Activated gamma-delta T cell treated with Interleukin-2 at 50 U/mL for 16 hours (primary cell): ENCODE data around the gene PDLIM3.

Experiments
- DNase-seq: peaks from one replicate; pipeline ENCODE4 v3.0.0-alpha.2; 2020

The PDLIM3 gene

GRCh38 chr4:185468999-185469398 is 66.3 kb downstream of the PDLIM3 start:
- DNase-seq: no peak

GRCh38 chr4:185467991-185468390 is 67.3 kb downstream of the PDLIM3 start:
- no peak for DNase-seq

- DNase-seq: no peak
Observed at GRCh38 chr4:185467101-185467500, 68.2 kb downstream of the PDLIM3 start.

- DNase-seq: no peak
Observed at GRCh38 chr4:185465707-185466106, 69.6 kb downstream of the PDLIM3 start.

GRCh38 chr4:185464887-185465286 is 70.4 kb downstream of the PDLIM3 start:
- no peak for DNase-seq

- no peak for DNase-seq
Observed at GRCh38 chr4:185464183-185464582, 71.1 kb downstream of the PDLIM3 start.

- DNase-seq: no peak
Observed at GRCh38 chr4:185463541-185463940, 71.8 kb downstream of the PDLIM3 start.

GRCh38 chr4:185461565-185461964 is 73.7 kb downstream of the PDLIM3 start:
- no peak for DNase-seq

GRCh38 chr4:185457136-185457535 is 78.2 kb downstream of the PDLIM3 start:
- DNase-seq: no peak

- no peak for DNase-seq
Observed at GRCh38 chr4:185456131-185456530, 79.2 kb downstream of the PDLIM3 start.
